Activated CD8-positive, alpha-beta memory T cell treated with anti-CD3 and anti-CD28 coated beads, Interleukin-2, amount 10 ng/mL, durations not matched to agents 7 days and 5 days (primary cell): ENCODE measurements around the gene SLC16A8. TPM values are rescaled to one million over a fixed set of nuclear protein-coding genes. Genes with fewer than 3 reads are reported as not detected.
"Not testable (repeated sequence)": the region's sequence is repeated elsewhere in the genome, so short reads cannot be mapped to it uniquely, and the experiment has no call there.

ENCODE experiments used
- ATAC-seq: fragments of 150-1000 bp; cut with Tn5 transposase; one replicate; pipeline ENCODE4 v1.10.0; 2021; ENCODE audit warnings: moderate library complexity
- CTCF ChIA-PET: fragments of 350-600 bp; sonication (Branson Sonifier 250); formaldehyde crosslinking; loops from one replicate; lab custom pipeline; 2021; ENCODE audit warnings: antibody characterized with exemption; lab: Charles Lee
- DNase-seq: peaks from one replicate; pipeline ENCODE4 v3.0.0-alpha.2; 2020
- H3K27ac Mint-ChIP-seq: one replicate; pipeline ENCODE4 v1.8.0; 2021; ENCODE audit warnings: mild to moderate bottlenecking, mixed read lengths
- H3K27me3 Mint-ChIP-seq: one replicate; pipeline ENCODE4 v1.8.0; 2021; ENCODE audit warnings: mixed read lengths
- H3K36me3 Mint-ChIP-seq: one replicate; pipeline ENCODE4 v1.8.0; 2021; ENCODE audit warnings: mild to moderate bottlenecking, mixed read lengths
- H3K4me1 Mint-ChIP-seq: one replicate; pipeline ENCODE4 v1.8.0; 2021; ENCODE audit warnings: mixed read lengths
- H3K4me3 Mint-ChIP-seq: one replicate; pipeline ENCODE4 v1.8.0; 2021; ENCODE audit warnings: mild to moderate bottlenecking, moderate library complexity, mixed read lengths
- H3K9me3 Mint-ChIP-seq: one replicate; pipeline ENCODE4 v1.8.0; 2022; ENCODE audit warnings: low read depth, mixed read lengths
- total RNA-seq, 2 experiments: library from RNA; stranded (reverse); gene quantifications; one replicate each; pipeline ENCODE4 v1.2.3, GENCODE V29; 2021

The SLC16A8 gene
- total RNA-seq, 2 experiments from 2014 or later = not detected

DNA sequence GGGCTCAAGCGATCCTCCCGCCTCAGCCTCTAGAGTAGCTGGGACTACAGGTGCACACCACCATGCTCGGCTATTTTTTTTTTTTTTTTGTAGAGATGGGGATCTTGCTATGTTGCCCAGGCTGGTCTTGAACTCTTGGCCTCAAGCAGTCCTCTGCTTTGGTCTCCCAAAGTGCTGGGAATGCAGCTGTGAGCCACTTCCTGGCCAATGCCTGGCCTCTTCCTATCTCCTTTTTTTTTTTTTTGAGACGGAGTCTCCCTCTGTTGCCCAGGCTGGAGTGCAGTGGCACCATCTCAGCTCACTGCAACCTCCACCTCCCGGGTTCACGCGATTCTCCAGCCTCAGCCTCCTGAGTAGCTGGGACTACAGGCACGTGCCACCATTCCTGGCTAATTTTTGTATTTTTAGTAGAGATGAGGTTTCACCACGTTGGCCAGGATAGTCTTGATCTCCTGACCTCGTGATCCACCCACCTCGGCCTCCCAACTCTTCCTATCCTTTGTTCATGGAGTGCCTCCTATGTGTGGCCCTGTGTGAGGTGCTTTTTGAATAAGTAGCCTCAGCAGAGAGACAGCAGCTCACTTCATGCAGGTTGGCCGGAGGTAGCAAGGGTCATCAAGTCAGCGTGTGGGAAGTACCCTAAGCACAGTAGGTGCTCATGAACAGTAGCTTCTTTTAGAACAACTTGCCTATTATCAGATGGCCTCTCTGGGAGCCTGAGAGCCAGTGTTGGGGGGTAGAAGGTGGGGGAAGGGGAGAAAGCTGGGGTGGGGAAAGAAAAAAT is 46.4 kb downstream of the SLC16A8 start:
- not testable (repeated sequence) for H3K27me3 Mint-ChIP-seq, H3K4me3 Mint-ChIP-seq, DNase-seq, H3K9me3 Mint-ChIP-seq, H3K36me3 Mint-ChIP-seq, H3K4me1 Mint-ChIP-seq, ATAC-seq, H3K27ac Mint-ChIP-seq
- CTCF ChIA-PET = interaction anchor here (1.1 to 1.2 kb wide), 2 partner anchors 15 to 17 kb away, joined by 3 to 4 read pairs; no protein-coding TSS in a partner anchor

DNA sequence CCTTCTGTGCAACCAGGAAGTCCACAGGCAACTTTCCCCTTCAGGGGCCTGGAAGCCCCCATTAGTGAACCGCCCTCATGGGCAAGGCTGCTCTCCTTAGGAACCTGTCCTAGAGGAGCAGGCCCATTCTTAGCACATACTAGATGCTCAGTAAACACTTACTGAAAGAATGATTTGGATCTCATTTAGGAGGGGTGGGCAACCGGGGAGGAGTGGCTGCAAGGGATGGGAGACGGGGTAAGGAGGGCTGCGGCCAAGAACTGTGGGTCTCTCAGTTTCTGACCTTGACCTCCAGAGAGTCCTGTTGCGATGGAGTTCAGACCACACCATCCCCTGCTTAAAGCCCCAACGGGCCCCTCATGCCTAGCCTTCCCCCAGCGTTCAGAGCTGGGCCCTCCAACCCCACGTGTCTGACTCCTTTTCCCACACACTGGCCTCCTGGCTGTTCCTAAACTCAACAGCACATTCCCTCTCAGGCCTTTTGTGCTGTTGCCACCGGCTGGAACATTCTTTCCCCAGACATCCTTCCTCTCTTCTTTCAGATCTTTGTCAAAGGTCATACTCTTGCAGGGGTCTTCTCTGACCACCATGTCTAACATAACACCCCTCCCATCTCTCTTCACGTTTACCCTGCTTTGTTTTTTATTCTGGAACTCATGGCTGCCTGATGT is 47.5 kb downstream of the SLC16A8 start:
- Mint-ChIP-seq H3K27ac (no peak overlapping the region), H3K4me1 (no peaks in the 10 kb centered on the region), H3K27me3 (no peaks in the 10 kb centered on the region), H3K36me3 (no peaks in the 10 kb centered on the region), H3K4me3 (no peak overlapping the region), H3K9me3 (no peaks in the 10 kb centered on the region)
- no peak for ATAC-seq
- DNase-seq = no peak
- CTCF ChIA-PET = interaction anchor here (1.2 kb wide), 1 partner anchor 18 kb away, joined by 3 read pairs; no protein-coding TSS in a partner anchor

DNA sequence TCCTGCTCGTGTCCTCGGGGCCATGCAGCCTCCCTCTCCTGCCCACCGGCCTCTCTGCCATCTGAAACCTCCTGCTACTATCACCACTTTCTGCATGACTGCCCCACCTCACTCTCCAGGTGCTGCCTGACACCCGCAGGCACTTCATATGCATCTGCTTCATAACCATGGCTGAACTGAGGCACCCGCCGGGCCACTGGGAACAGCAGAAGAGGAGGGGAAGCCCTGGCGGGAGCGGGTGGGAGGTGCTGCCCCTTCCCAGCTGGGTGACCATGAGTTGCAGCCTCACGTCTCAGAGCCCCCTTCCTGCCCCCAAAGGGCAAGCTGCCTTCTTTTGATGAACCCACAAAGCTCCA is 48.5 kb downstream of the SLC16A8 start:
- CTCF ChIA-PET = no interaction called here
- no peaks in the 10 kb centered on the region for H3K27me3 Mint-ChIP-seq
- no peaks in the 10 kb centered on the region for H3K9me3 Mint-ChIP-seq
- ATAC-seq (no peak), DNase-seq (no peak)
- H3K4me3 Mint-ChIP-seq = no peak overlapping the region
- no peaks in the 10 kb centered on the region for H3K4me1 Mint-ChIP-seq
- H3K36me3 Mint-ChIP-seq = no peaks in the 10 kb centered on the region
- no peak overlapping the region for H3K27ac Mint-ChIP-seq

DNA sequence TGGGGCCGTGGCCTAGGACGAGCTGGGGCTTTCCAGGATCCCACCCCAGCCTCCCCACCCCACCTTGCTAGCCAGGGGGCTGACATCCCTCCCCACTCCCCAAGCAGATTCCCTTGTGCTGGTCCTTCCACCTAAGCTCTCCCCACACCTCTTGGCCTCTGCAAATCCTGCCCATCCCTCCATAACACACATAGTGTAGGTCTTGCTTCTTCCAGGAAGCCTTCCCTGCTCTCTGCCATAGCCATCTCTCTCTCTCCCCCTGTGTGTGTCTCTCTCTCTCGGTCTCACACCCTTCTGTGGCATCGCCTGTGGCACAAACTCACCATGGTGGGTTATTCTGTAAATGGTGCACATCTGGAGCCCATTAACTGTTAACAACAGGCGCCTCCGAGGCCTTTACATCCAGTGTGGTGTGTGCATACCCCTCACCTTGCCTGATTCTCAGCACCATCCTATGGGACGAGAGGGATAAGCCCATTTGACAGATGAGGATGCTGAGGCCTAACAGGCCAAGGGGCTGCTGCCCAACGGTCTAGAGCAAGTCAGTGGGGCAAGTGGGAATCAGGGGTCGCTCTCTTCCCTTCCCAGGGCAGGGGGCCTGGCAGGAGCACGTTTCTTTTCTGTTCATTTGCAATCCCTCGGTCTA is 49.0 kb downstream of the SLC16A8 start:
- no peaks in the 10 kb centered on the region for H3K36me3 Mint-ChIP-seq
- no peaks in the 10 kb centered on the region for H3K9me3 Mint-ChIP-seq
- no peaks in the 10 kb centered on the region for H3K4me1 Mint-ChIP-seq
- no peak for DNase-seq
- CTCF ChIA-PET = no interaction called here
- H3K4me3 Mint-ChIP-seq = no peak overlapping the region
- no peaks in the 10 kb centered on the region for H3K27me3 Mint-ChIP-seq
- ATAC-seq = no peak
- H3K27ac Mint-ChIP-seq = no peak overlapping the region

- CTCF ChIA-PET = no interaction called here
- DNase-seq = no peak
Observed at GRCh38 chr22:38034278-38034882, 49.6 kb downstream of the SLC16A8 start.

DNA sequence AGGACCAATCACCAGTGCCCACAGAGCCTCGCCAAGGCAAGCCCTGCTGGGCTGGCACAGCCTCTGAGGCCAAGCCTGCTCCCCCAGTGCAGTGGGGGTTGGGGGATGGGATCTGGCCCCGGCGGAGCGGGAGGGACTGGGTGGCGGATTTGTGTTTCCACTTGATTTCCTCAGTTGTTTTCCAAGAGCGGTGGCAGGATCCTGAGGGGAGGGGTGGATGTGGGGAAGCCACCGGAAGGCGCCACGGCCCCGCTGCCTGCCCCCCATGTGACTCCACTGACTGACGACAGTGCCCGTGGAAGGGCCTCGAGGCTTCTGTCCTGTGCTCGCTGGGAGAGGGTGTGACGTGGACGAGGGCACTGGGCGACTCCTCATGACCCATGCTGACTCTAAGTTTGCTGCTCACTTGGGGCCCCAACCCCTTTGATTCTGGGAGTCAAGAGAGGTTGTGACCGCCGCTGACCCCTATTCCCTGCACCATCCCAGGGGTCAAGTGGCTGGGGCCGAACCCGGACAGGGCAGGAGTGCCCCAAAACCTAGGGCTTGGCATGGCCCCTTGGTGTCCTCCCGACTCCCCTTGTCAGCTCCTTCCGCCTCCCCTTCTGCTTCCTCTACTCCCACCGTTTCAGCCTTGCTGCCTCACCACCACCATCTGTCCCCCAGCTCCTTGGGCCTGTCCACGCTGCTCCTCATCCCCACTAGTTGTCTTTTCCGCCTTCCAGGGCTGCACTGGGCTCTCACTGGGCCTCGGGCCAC is 50.3 kb downstream of the SLC16A8 start:
- Mint-ChIP-seq H3K9me3 (no peaks in the 10 kb centered on the region), H3K27ac (no peak overlapping the region), H3K4me3 (no peak overlapping the region), H3K4me1 (no peaks in the 10 kb centered on the region), H3K36me3 (no peaks in the 10 kb centered on the region), H3K27me3 (no peaks in the 10 kb centered on the region)
- no peak for ATAC-seq
- no peak for DNase-seq
- CTCF ChIA-PET = no interaction called here

More at GRCh38 chr22:38034278-38034882, 49.6 kb downstream of the SLC16A8 start:
- H3K27me3 Mint-ChIP-seq = no peaks in the 10 kb centered on the region
- no peaks in the 10 kb centered on the region for H3K4me1 Mint-ChIP-seq
- ATAC-seq = no peak
- no peak overlapping the region for H3K4me3 Mint-ChIP-seq
- no peak overlapping the region for H3K27ac Mint-ChIP-seq
- no peaks in the 10 kb centered on the region for H3K9me3 Mint-ChIP-seq
- no peaks in the 10 kb centered on the region for H3K36me3 Mint-ChIP-seq

GRCh38 chr22:38032681-38033521 is 51.1 kb downstream of the SLC16A8 start:
- H3K9me3 Mint-ChIP-seq = no peaks in the 10 kb centered on the region
- H3K4me1 Mint-ChIP-seq = no peaks in the 10 kb centered on the region
- H3K27me3 Mint-ChIP-seq = no peaks in the 10 kb centered on the region
- ATAC-seq (no peak), DNase-seq (no peak)
- CTCF ChIA-PET = no interaction called here
- no peaks in the 10 kb centered on the region for H3K36me3 Mint-ChIP-seq
- no peak overlapping the region for H3K27ac Mint-ChIP-seq
- H3K4me3 Mint-ChIP-seq = no peak overlapping the region

GRCh38 chr22:38031491-38031890 is 52.5 kb downstream of the SLC16A8 start:
- Mint-ChIP-seq H3K36me3 (no peaks in the 10 kb centered on the region), H3K9me3 (no peaks in the 10 kb centered on the region), H3K4me3 (no peak overlapping the region), H3K4me1 (no peaks in the 10 kb centered on the region), H3K27ac (no peak overlapping the region), H3K27me3 (no peaks in the 10 kb centered on the region)
- DNase-seq (no peak), ATAC-seq (no peak)
- CTCF ChIA-PET = interaction anchor here (1.5 kb wide), 1 partner anchor 11 kb away, joined by 3 read pairs; no protein-coding TSS in a partner anchor

DNA sequence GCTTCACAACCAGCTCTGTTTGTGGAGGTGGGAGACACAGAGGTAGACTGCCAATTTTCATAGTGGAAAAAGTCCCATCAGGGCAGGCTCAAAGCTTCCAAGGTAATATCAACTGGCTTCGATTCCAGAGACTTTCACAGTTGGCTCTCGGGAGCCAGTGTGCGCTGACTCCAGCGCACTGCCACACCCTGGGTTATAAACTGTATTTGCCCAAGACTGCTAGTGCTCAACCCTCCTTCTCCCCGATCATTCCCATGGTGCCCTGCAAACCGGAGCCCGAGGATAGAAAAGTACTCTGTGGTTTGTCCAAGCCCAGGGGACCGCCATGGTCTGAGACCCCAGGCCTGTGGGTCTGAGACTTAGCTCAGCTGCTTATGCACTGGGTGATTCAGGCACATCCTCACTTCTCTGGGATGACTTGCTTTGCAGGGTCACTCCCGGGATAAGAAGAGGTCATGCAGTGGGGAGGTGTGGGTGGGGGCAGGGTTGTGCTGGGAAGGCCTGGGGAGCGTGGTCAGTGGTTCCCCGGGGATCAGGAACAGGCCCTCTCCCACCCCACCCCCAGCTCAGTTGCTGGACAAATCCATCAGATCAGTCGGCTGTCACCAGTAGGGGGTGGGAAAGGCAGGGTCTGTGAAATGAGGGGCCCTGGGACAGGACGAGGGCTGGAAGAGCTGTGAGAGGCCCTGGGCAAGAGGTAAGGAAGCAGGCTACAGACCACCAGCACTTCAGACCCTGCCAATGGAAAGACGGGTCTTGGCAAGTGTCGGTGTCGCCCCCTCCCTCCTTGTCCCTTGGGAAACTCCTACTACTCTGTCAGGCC is 53.5 kb downstream of the SLC16A8 start:
- H3K9me3 Mint-ChIP-seq = no peaks in the 10 kb centered on the region
- H3K4me3 Mint-ChIP-seq = no peak overlapping the region
- no peaks in the 10 kb centered on the region for H3K27me3 Mint-ChIP-seq
- ATAC-seq (no peak), DNase-seq (no peak)
- H3K27ac Mint-ChIP-seq = no peak overlapping the region
- H3K4me1 Mint-ChIP-seq = no peaks in the 10 kb centered on the region
- CTCF ChIA-PET = interaction anchor here (1.5 kb wide), 1 partner anchor 10 kb away, joined by 3 read pairs; no protein-coding TSS in a partner anchor
- no peaks in the 10 kb centered on the region for H3K36me3 Mint-ChIP-seq

DNA sequence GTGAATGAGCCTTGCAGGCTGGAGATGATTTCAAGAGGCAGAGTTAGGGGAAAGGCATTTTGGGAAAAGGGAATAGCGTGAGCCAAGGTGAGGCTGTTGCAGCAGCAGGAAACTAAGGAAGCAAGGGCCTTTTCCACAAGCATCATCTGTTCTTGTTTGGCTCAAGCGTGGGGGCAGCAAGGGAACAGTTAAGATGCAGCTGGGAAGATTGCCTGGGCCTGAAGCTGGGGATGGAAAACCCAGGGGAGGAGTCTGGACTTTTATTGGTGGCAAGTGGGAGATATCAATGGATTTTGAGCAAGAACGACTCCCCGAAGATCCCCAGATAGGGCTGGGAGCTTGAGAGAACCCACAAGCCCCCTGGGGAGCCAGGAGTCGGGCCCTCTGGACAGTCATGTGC is 54.1 kb downstream of the SLC16A8 start:
- Mint-ChIP-seq H3K4me1 (no peaks in the 10 kb centered on the region), H3K36me3 (no peaks in the 10 kb centered on the region), H3K27me3 (no peaks in the 10 kb centered on the region), H3K27ac (no peak overlapping the region), H3K4me3 (no peak overlapping the region), H3K9me3 (no peaks in the 10 kb centered on the region)
- CTCF ChIA-PET = no interaction called here
- no peak for DNase-seq
- ATAC-seq = no peak

DNA sequence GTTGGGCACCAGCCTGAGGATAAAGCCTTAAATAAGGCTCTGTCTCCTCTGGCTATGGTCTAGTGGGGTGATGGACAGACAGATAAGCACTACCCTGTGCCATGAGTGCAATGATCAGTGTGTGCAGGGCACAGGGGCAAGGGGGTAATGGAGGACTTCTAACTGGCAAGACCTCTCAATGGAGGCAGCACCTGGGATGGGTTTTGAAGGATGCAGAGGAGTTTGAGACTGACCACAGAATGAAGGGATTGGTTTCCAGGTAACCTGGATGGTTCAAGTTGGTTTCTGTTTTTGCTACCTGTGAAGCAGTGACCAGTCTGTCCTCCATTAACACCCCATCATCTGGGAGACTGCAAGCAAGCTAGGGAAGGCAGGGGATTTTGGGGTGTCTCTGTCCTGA is 54.6 kb downstream of the SLC16A8 start:
- Mint-ChIP-seq H3K4me3 (no peak overlapping the region), H3K36me3 (no peaks in the 10 kb centered on the region), H3K27ac (no peak overlapping the region), H3K9me3 (no peaks in the 10 kb centered on the region), H3K27me3 (no peaks in the 10 kb centered on the region), H3K4me1 (no peaks in the 10 kb centered on the region)
- CTCF ChIA-PET = no interaction called here
- DNase-seq (no peak), ATAC-seq (no peak)
